HG03025 (cell line): Measurements from ENCODE around the gene DCUN1D3.
"Not testable (repeated sequence)": the region's sequence is repeated elsewhere in the genome, so short reads cannot be mapped to it uniquely, and the experiment has no call there.

ENCODE experiments used
- ATAC-seq: cut with Tn5 transposase; IDR thresholded peaks from one replicate; pipeline ENCODE4 v1.9.1; 2021; ENCODE audit warnings: mild to moderate bottlenecking, moderate library complexity; ENCODE audit not compliant: unreplicated experiment, low FRiP score

DCUN1D3 gene

DNA sequence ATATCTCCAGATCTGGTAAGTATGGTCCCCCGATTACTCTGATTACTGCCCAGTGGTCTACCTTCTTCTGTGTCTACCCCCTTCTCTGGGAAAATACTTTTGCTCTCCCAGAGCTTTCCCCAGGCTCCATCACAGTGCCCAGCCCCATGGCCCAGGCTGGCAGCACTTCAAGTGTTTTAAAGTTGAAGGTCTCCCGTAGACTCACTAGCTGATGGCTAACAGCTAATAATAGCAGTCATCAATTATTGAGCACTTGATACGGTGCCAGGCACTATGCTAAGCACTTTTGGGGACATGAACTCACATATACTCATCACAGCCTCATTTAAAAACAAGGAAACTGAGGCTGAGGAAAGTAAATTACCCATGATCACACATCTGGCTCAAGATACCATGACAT is 33.4 kb downstream of the DCUN1D3 start:
- no peak for ATAC-seq

- no peak for ATAC-seq
Observed at GRCh38 chr16:20866145-20866772, 33.9 kb downstream of the DCUN1D3 start.

DNA sequence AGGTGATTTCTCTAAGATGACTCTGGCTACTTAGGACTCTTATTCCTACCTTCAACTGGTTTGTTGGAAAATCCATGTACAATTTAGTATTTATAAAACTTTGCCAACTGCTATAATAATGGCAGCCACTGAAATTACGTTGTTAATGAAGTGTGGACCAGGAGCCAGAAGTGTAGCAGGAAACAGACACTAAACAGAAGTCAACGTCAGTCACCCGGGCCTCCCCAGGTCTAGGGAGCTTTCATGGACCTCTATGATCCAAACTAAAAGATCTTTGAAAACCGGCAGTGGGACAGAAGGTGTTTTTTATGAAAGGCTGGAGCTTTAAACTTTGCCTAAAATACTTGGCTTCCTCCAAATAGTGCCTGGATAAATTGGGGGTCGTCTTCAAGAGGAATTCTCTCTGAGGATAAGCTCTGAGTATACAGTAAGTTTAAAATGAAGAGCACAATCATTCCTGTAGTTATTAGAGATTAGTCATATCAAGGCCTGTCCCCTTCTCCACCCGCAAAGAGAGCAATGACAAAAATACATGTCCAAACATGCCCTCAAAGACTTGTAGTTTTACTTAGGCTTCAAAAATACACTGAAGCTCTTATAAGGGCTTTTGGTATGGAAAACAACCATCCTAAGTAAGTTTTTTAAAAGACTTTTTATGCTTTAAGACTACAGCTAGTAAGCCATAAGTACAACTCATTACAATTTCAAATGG is 34.6 kb downstream of the DCUN1D3 start:
- no peak for ATAC-seq

- not testable (repeated sequence) for ATAC-seq
Observed at GRCh38 chr16:20864376-20864775, 35.8 kb downstream of the DCUN1D3 start.

- no peak for ATAC-seq
Observed at GRCh38 chr16:20862162-20862960, 37.8 kb downstream of the DCUN1D3 start.

- not testable (repeated sequence) for ATAC-seq
Observed at GRCh38 chr16:20860995-20861394, 39.2 kb downstream of the DCUN1D3 start.

DNA sequence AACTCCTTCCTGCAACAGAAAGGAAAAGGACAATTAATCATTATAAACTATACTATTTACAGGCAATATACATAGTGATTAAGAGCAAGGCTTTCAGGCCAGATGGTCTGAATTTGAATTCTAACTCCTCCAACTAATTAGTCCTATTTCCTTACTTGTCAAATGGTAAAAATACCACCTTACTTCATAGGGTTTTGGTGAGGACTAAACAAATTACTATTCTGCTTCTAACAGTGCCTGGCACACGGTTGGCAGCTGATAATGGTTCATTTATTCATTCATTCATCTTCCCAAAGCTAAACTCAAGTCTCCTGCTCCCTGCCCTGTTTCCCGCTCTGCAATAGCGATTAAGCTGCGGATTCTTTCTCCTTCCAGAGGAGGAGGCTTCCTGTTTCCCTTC is 39.8 kb downstream of the DCUN1D3 start:
- no peak for ATAC-seq

DNA sequence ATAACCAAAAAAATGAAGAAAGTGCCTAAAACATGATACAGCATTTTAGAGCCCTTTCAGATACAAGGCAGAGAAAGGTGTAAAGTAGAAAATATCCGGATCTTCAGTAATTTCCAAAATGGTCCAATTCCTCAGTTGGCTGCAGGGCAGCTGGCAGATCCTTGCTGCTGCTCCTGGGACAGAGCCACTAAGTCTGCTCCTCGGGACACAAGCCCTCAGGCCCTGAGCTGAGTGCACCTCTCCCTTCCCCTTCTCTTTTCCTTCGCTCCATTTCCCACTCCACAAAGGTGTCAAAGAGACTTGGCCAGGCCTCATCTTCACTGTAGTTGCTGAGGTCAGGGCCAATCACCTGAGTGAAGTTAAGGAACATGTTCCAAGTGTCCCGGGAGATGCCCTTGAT is 40.5 kb downstream of the DCUN1D3 start:
- no peak for ATAC-seq

DNA sequence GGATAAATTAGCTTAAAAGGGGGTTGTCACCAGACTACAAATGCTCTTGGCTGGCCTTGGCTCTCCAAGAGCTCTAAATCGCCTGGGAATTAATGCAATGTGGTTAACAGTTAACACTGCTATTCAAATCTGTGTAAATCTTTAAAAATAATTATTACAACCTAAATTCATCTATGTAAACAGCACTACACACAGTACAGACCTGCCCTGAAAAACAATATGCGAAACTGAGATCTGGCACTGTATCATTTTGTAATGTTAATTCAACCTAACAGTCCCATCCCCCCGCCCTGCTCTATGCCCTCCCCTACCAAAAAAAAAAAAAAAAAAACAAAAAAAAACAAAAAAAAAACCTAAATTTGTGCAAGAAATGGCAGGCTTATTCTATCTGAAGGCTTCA is 40.9 kb downstream of the DCUN1D3 start:
- no peak for ATAC-seq

DNA sequence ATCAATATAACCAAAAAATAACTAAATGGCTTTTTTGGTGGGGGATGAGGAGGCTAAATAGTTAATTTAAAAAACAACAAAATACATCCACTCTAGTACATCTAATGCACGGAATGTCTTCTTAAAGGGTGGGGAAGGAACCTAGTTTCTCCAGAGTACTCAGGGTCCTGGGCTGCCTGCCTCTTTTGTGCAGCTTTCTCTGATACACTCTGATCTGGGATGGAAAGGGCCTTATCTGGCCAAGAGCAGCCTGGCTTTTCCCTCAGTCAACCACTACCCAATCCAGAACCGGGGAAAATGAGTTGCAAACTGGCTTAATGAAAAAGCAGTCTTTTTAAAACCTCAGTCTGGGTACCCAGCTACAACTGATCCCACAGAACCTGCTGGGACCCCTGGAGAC is 42.9 kb downstream of the DCUN1D3 start:
- no peak for ATAC-seq

DNA sequence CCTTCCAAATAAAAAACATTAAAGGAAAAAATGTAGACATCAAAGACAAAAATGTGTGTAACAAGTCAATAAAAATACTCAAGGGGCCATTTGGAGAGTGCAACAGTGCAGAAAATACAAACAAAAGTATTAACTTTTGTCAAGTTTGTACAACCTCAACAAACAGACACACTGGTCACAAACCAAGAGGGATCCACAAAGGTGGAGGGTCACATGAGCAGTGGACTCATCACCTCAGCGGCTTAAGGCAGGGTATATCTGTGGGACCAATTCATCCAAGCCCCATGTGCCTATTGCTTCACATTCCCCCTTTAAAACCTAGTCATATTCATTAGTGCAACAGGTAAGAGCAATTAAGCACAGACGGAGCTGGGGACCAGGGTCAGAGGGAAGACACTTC is 45.2 kb downstream of the DCUN1D3 start:
- no peak for ATAC-seq

- ATAC-seq: no peak
Observed at GRCh38 chr16:20853981-20854620, 46.1 kb downstream of the DCUN1D3 start.

DNA sequence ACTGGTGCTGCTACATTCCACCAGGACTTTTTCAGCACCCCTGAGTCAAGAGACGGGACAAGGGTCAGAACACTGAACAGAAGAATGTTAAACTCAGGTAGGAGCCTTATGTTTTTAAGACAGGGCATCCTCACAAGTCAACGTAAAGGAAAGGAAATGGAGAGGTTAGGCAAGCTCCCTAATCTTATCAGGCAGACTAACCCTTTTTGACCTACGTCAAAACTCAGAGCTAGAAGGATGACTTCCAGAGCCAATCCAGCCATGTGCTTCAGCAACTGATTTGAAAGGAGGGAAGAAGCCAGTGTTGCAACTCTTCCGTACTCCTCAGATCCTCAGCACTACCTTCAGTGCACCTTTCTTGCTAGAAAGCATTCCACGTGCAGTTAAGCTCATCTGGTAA is 47.0 kb downstream of the DCUN1D3 start:
- no peak for ATAC-seq

GRCh38 chr16:20851601-20852000 is 48.6 kb downstream of the DCUN1D3 start:
- no peak for ATAC-seq

GRCh38 chr16:20850981-20851380 is 49.2 kb downstream of the DCUN1D3 start:
- ATAC-seq: no peak

DNA sequence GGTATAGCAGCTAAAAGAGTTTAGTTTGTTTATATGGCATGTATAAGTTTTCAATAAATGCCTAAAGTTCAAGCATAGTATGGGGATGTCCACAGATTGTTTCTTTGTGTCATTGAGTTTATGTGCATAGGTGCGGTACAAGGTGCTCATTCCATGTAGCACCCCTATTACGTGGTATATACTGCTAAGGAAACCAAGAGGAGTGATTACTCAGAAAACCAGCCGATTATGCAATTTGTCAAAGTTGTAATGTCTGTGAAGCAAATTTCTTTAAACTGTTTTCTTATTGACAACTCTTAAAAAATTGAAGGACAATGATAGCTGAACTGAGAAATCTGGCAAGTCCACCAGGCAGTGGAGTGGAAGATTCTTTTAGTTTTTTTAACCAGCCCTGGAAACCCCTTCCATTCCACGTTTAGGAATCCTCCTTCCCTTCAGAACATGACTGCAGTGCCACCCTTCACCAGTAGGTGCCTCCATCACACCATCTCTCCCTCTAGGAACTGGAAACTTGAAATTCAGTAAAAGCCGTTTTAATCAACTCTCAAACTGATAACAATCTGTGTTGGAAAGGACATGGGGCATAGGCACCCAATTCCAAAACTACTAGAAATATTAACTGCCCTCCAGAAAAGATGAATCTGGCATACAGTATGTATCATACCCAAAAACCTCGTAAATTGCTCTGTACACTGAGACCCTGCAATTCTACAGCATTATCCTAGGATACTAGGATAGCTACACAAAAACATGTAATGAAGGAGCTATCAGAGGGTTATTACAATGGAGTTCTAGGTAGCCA is 50.4 kb downstream of the DCUN1D3 start:
- ATAC-seq: no peak

DNA sequence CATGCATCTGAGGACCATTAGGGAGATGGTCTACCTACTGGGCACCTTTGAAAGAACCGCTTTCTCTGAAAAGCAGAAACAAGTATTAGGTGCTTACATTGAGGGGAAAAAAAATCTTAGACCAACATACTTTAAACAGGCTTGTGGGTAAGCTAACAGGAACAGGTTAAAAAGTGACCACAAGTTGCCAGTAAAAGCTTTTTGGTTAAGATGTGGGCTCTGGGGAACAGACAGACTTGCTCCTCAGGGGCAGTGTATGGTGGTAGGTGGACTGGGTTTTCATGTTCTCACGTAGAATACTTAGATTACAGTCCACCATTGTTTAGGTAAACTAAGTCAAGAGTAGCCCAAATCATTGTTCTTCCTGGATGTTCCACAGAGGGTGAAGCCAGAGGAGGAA is 52.6 kb downstream of the DCUN1D3 start:
- no peak for ATAC-seq

GRCh38 chr16:20846551-20846950 is 53.6 kb downstream of the DCUN1D3 start:
- ATAC-seq: no peak

DNA sequence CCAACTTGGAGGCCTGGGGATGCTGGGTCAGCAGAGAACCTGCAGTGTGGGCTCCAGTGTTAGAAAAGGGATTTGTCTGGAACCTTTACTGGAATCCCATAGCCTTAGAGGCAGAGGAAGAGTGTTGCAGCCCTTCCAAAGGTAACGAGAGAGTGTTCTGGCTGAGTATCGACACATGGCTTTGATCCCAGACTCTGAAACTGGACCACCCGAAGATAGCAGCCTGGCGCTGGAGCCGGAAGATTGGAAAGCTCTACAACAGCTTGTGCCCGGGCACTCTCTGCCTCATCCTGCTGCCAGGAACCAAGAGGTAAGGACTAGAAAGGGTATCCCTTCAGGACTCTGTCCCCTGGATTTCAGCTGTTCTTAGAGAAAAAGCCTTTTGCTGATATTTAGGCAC is 54.1 kb downstream of the DCUN1D3 start:
- ATAC-seq: no peak

- ATAC-seq: no peak
Observed at GRCh38 chr16:20844588-20844987, 55.6 kb downstream of the DCUN1D3 start.
